OCI-LY7 (cell line): Measurements from ENCODE around the gene PDZRN3.

Experiments
- EZH2phosphoT487 ChIP-seq: fragments of 200-600 bp; sonication (generic); IDR thresholded peaks from 2 replicates; pipeline ENCODE4 v1.6.1; 2018; ENCODE audit warnings: low read depth, borderline replicate concordance, mild to moderate bottlenecking, mixed run types, antibody characterized with exemption, low read length, moderate library complexity, mixed read lengths
- TF ChIP-seq, protein P1 (sequence below): fragments of 200-600 bp; sonication (generic); conservative IDR thresholded peaks from 2 replicates; pipeline ENCODE4 v1.5.1; 2014; ENCODE audit warnings: mild to moderate bottlenecking, antibody characterized with exemption, low read length, moderate library complexity, mixed read lengths

DNA sequence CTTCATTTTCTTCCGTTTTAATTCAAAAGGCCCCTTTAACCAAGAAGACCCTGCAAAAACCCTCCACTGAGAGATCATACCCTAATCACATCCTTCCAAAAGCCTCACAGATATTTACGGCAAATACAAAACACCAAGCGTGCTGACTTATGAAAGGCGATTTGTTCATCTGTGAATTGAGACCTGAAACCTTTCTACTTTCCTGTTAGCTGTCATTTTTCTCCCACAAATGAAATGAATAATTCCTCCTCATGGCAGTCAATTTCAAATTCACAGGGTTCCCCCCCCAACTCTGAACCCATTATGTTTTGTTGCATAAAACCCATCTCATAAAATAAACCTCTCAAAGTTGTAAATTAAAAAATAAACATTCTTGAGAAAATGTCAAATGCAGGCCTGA is 149.6 kb downstream of the PDZRN3 start:
- TF ChIP-seq EZH2phosphoT487: no peak
- TF ChIP-seq, protein P1, sequence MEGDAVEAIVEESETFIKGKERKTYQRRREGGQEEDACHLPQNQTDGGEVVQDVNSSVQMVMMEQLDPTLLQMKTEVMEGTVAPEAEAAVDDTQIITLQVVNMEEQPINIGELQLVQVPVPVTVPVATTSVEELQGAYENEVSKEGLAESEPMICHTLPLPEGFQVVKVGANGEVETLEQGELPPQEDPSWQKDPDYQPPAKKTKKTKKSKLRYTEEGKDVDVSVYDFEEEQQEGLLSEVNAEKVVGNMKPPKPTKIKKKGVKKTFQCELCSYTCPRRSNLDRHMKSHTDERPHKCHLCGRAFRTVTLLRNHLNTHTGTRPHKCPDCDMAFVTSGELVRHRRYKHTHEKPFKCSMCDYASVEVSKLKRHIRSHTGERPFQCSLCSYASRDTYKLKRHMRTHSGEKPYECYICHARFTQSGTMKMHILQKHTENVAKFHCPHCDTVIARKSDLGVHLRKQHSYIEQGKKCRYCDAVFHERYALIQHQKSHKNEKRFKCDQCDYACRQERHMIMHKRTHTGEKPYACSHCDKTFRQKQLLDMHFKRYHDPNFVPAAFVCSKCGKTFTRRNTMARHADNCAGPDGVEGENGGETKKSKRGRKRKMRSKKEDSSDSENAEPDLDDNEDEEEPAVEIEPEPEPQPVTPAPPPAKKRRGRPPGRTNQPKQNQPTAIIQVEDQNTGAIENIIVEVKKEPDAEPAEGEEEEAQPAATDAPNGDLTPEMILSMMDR: no peak
